ENCODE results near the gene BRIP1. TPM values are rescaled to one million over a fixed set of nuclear protein-coding genes. Genes with fewer than 3 reads are reported as not detected.

The BRIP1 gene
- total RNA-seq, 2 donors from 2014 or later: 24.2 to 25.5 TPM

- no peak for TF ChIP-seq CTCF (conservative IDR thresholded peaks at IDR 0.05)
- Histone ChIP-seq H3K27me3 (ENCODE audit: control insufficient read depth, insufficient read depth, low read length, poor library complexity, severe bottlenecking) (no peaks in the 10 kb centered on the region), H3K9ac (ENCODE audit: extremely low read depth, low read length, poor library complexity, severe bottlenecking) (no peak overlapping the region), H3K27ac (ENCODE audit: low read depth, low read length) (no peak overlapping the region), H3K4me1 (ENCODE audit: control insufficient read depth, insufficient read depth, low read length) (no peaks in the 10 kb centered on the region), H3K36me3 (ENCODE audit: control insufficient read depth, insufficient read depth, low read length) (peaks cover 16% of the 10 kb centered on the region), H3K9me3 (ENCODE audit: control insufficient read depth, low read length) (peaks cover 33% of the 10 kb centered on the region), H3K4me3 (ENCODE audit: low read length) (no peak overlapping the region)
- no peak for DNase-seq
- Mint-ChIP-seq H3K36me3 (ENCODE audit: low read depth) (peaks cover 56% of the 10 kb centered on the region), H3K4me1 (peaks cover 6% of the 10 kb centered on the region), H3K27me3 (ENCODE audit: insufficient read depth) (no peaks in the 10 kb centered on the region), H3K9me3 (peaks cover 30% of the 10 kb centered on the region), H3K27ac (no peak overlapping the region), H3K4me3 (no peak overlapping the region)
- WGBS, 2 experiments (ENCODE audit: insufficient coverage in 1 of 2, insufficient read length in 1 of 2): 81 to 83% methylated on average over 1 of the region's 1 CpG
These were observed 98.5 kb downstream of the BRIP1 start for GRCh38 chr17:61764846-61765245.

GRCh38 chr17:61761827-61762226 lies 101.5 kb downstream of the BRIP1 start:
- Histone ChIP-seq H3K4me3 (ENCODE audit: low read length) (no peak overlapping the region), H3K36me3 (ENCODE audit: control insufficient read depth, insufficient read depth, low read length) (peaks cover 5% of the 10 kb centered on the region), H3K9ac (ENCODE audit: extremely low read depth, low read length, poor library complexity, severe bottlenecking) (no peak overlapping the region), H3K27ac (ENCODE audit: low read depth, low read length) (no peak overlapping the region), H3K9me3 (ENCODE audit: control insufficient read depth, low read length) (peaks cover 17% of the 10 kb centered on the region), H3K27me3 (ENCODE audit: control insufficient read depth, insufficient read depth, low read length, poor library complexity, severe bottlenecking) (no peaks in the 10 kb centered on the region), H3K4me1 (ENCODE audit: control insufficient read depth, insufficient read depth, low read length) (no peaks in the 10 kb centered on the region)
- Mint-ChIP-seq H3K9me3 (peaks cover 17% of the 10 kb centered on the region), H3K27ac (no peak overlapping the region), H3K36me3 (ENCODE audit: low read depth) (peaks cover 46% of the 10 kb centered on the region), H3K27me3 (ENCODE audit: insufficient read depth) (no peaks in the 10 kb centered on the region), H3K4me1 (peaks cover 6% of the 10 kb centered on the region), H3K4me3 (no peak overlapping the region)
- WGBS, 2 experiments (ENCODE audit: insufficient coverage in 1 of 2, insufficient read length in 1 of 2): 93 to 100% methylated on average over 1 to 2 of the region's 2 CpGs
- no peak for DNase-seq
- TF ChIP-seq CTCF (conservative IDR thresholded peaks at IDR 0.05): no peak

- H3K27ac Mint-ChIP-seq: no peak overlapping the region
- peaks cover 17% of the 10 kb centered on the region for H3K9me3 ChIP-seq (ENCODE audit: control insufficient read depth, low read length)
- H3K4me1 Mint-ChIP-seq: peaks cover 12% of the 10 kb centered on the region
- peaks cover 5% of the 10 kb centered on the region for H3K36me3 ChIP-seq (ENCODE audit: control insufficient read depth, insufficient read depth, low read length)
- no peak overlapping the region for H3K9ac ChIP-seq (ENCODE audit: extremely low read depth, low read length, poor library complexity, severe bottlenecking)
- WGBS, 2 experiments (ENCODE audit: insufficient coverage in 1 of 2, insufficient read length in 1 of 2): no CpG with 5 or more reads among the region's 1 CpG
- no peaks in the 10 kb centered on the region for H3K27me3 Mint-ChIP-seq (ENCODE audit: insufficient read depth)
- TF ChIP-seq CTCF (conservative IDR thresholded peaks at IDR 0.05): no peak
- H3K36me3 Mint-ChIP-seq (ENCODE audit: low read depth): peaks cover 46% of the 10 kb centered on the region
- H3K27me3 ChIP-seq (ENCODE audit: control insufficient read depth, insufficient read depth, low read length, poor library complexity, severe bottlenecking): no peaks in the 10 kb centered on the region
- no peak overlapping the region for H3K27ac ChIP-seq (ENCODE audit: low read depth, low read length)
- no peak overlapping the region for H3K4me3 Mint-ChIP-seq
- H3K4me3 ChIP-seq (ENCODE audit: low read length): no peak overlapping the region
- DNase-seq: no peak
- H3K9me3 Mint-ChIP-seq: peaks cover 17% of the 10 kb centered on the region
- no peaks in the 10 kb centered on the region for H3K4me1 ChIP-seq (ENCODE audit: control insufficient read depth, insufficient read depth, low read length)
These were observed 104.0 kb downstream of the BRIP1 start for GRCh38 chr17:61759362-61759761.
